GM03348 (cell line): ENCODE data around the gene TXNDC12.
"Not testable (repeated sequence)": the region's sequence is repeated elsewhere in the genome, so short reads cannot be mapped to it uniquely, and the experiment has no call there.

ENCODE experiments used
- DNase-seq: peaks from one replicate; pipeline ENCODE4 v3.0.0; 2012; ENCODE audit warnings: low spot score

The TXNDC12 gene

GRCh38 chr1:52055066-52055865, at the start of gene TXNDC12:
TSS of gene TXNDC12 (minus strand) at chr1:52055191. CDS start at chr1:52055096, 95 bp downstream.
- DNase-seq = peak; percentile 93

- DNase-seq = no peak
Observed at GRCh38 chr1:52102336-52103013, 47.5 kb upstream of the TXNDC12 start.

GRCh38 chr1:52098139-52098871, 43.3 kb upstream of the TXNDC12 start:
- DNase-seq = no peak

- DNase-seq = no peak
Observed at GRCh38 chr1:52096216-52096615, 41.2 kb upstream of the TXNDC12 start.

GRCh38 chr1:52094300-52094699, 39.3 kb upstream of the TXNDC12 start:
- not testable (repeated sequence) for DNase-seq

GRCh38 chr1:52087892-52088291, 32.9 kb upstream of the TXNDC12 start:
- not testable (repeated sequence) for DNase-seq

- no peak for DNase-seq
Observed at GRCh38 chr1:52080014-52080415, 25.0 kb upstream of the TXNDC12 start.

- not testable (repeated sequence) for DNase-seq
Observed at GRCh38 chr1:52077277-52077676, 22.3 kb upstream of the TXNDC12 start.

GRCh38 chr1:52072291-52072690, 17.3 kb upstream of the TXNDC12 start:
- no peak for DNase-seq

- no peak for DNase-seq
Observed at GRCh38 chr1:52070704-52071103, 15.7 kb upstream of the TXNDC12 start.

GRCh38 chr1:52063192-52063591, 8.2 kb upstream of the TXNDC12 start:
- DNase-seq = no peak

GRCh38 chr1:52060822-52061221, 5.8 kb upstream of the TXNDC12 start:
- DNase-seq = no peak

GRCh38 chr1:52059888-52060287, 4.9 kb upstream of the TXNDC12 start:
- DNase-seq = no peak

GRCh38 chr1:52059321-52059720, 4.3 kb upstream of the TXNDC12 start:
- peak; percentile 72 for DNase-seq

GRCh38 chr1:52057876-52058415, 3.0 kb upstream of the TXNDC12 start:
- peak; percentile 20 for DNase-seq

GRCh38 chr1:52057255-52057654, 2.3 kb upstream of the TXNDC12 start:
- DNase-seq = peak; percentile 7

- peak; percentile 43 for DNase-seq
Observed at GRCh38 chr1:52056937-52057231, 1.9 kb upstream of the TXNDC12 start.

- peak; percentile 94 for DNase-seq
Observed at GRCh38 chr1:52056163-52056936, 1.4 kb upstream of the TXNDC12 start, which contains the start of gene BTF3L4. TSS of gene BTF3L4 (plus strand) at chr1:52056295. CDS start at chr1:52059848, 3,553 bp downstream.

- no peak for DNase-seq
Observed at GRCh38 chr1:52055866-52056162, 823 bp upstream of the TXNDC12 start.

- no peak for DNase-seq
Observed at GRCh38 chr1:52054496-52055065, 410 bp downstream of the TXNDC12 start.

GRCh38 chr1:52053862-52054261, 1.1 kb downstream of the TXNDC12 start:
- DNase-seq = no peak

GRCh38 chr1:52049337-52049736, 5.7 kb downstream of the TXNDC12 start:
- not testable (repeated sequence) for DNase-seq
